NCI-H526 (cell line): ENCODE measurements around the gene MATN1.
A peak's percentile ranks its signal among the peaks of the same experiment; 100 is the strongest.

Experiments used
- DNase-seq, 2 experiments: peaks; one replicate each; lab custom pipeline; 2025; lab: John Stamatoyannopoulos, UW

Gene MATN1

GRCh38 chr1:30745156-30745833 is 21.9 kb upstream of the MATN1 start:
- DNase-seq = peak in 1 of 2 experiments; percentile 49

- DNase-seq = no peak
Observed at GRCh38 chr1:30744060-30744756, 20.8 kb upstream of the MATN1 start.

GRCh38 chr1:30743584-30744059 is 20.2 kb upstream of the MATN1 start:
- peak; percentile 38 to 46 for DNase-seq

GRCh38 chr1:30742963-30743559 is 19.7 kb upstream of the MATN1 start:
- no peak for DNase-seq

GRCh38 chr1:30742300-30742962 is 19.0 kb upstream of the MATN1 start:
- no peak for DNase-seq

GRCh38 chr1:30741239-30741894 is 18.0 kb upstream of the MATN1 start:
- no peak for DNase-seq

- DNase-seq = no peak
Observed at GRCh38 chr1:30740251-30741238, 17.2 kb upstream of the MATN1 start.

- no peak for DNase-seq
Observed at GRCh38 chr1:30739601-30740000, 16.2 kb upstream of the MATN1 start.

- no peak for DNase-seq
Observed at GRCh38 chr1:30738715-30739559, 15.6 kb upstream of the MATN1 start.

- DNase-seq = no peak
Observed at GRCh38 chr1:30738040-30738714, 14.8 kb upstream of the MATN1 start.

- no peak for DNase-seq
Observed at GRCh38 chr1:30737357-30738039, 14.1 kb upstream of the MATN1 start.

GRCh38 chr1:30735668-30736498 is 12.5 kb upstream of the MATN1 start:
- no peak for DNase-seq

- DNase-seq = no peak
Observed at GRCh38 chr1:30735124-30735523, 11.7 kb upstream of the MATN1 start.

GRCh38 chr1:30734580-30734979 is 11.2 kb upstream of the MATN1 start:
- DNase-seq = no peak

GRCh38 chr1:30734106-30734505 is 10.7 kb upstream of the MATN1 start:
- no peak for DNase-seq

GRCh38 chr1:30733493-30733892 is 10.1 kb upstream of the MATN1 start:
- DNase-seq = no peak

- no peak for DNase-seq
Observed at GRCh38 chr1:30732277-30732996, 9.1 kb upstream of the MATN1 start.
